ENCODE results near the gene CDC45. TPM values are rescaled to one million over a fixed set of nuclear protein-coding genes. Genes with fewer than 3 reads are reported as not detected.

CDC45 gene
- total and polyA plus RNA-seq, 2 of the 13 experiments (the other 11 are each of a cell fraction or from before 2014, with no cell fraction given): 14.4 to 36.3 TPM

DNA sequence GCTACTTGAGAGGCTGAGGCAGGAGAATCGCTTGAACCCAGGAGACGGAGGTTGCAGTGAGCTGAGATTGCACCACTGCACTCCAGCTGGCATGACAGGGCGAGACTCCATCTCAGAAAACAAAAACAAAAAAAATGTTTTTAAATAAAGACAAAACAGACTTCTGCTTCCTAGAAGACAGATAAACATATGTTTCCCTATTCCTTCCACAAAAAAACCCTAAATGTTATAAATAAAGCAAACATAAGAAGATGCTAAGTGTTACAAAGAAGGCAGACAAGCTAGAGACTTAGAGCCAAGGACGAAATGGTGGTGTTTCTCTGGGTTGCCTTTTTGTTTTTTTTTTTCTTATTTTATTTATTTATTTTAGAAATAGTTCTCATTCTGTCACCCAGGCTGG, 50.1 kb downstream of the CDC45 start:
- FAIRE-seq: no peak

DNA sequence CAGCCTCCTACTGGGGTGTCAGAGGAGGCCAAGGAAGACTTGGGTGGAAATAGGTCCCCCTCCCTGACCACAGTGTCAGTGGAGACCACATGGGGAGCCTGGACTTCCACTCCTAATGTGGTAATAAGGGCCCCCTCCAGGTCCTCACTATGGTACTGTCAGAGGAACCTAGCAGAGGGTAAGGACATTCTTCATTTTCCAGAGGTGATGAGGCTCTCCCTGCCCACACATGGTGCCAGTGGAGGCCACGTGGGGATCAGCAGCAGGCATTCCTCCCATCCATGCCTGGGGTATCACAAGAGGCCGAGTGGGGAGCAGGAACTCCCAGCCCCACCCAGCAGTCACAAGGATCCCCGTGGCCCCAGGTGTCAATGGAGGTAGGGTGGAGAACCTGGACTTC, 51.0 kb downstream of the CDC45 start:
- Histone ChIP-seq H3K9me3 (ENCODE audit: low read length) (no peaks in the 10 kb centered on the region), H3K4me3 (replicated peaks in 1 of 3; ENCODE audit: insufficient read depth in 1 of 3, low read depth in 2 of 3, low read length in 3 of 3) (no peak overlapping the region), H2AFZ (ENCODE audit: low read length) (no peak overlapping the region), H3K79me2 (ENCODE audit: insufficient read depth, low read length) (no peaks in the 10 kb centered on the region), H3K36me3 (replicated peaks in 1 of 2; ENCODE audit: control insufficient read depth in 1 of 2, insufficient read depth in 2 of 2, low read length in 2 of 2) (no peaks in the 10 kb centered on the region), H3K9ac (ENCODE audit: insufficient read depth, low read depth, low read length) (no peak overlapping the region), H3K4me1 (ENCODE audit: insufficient read depth, low read length) (no peaks in the 10 kb centered on the region), H3K27me3 (ENCODE audit: control insufficient read depth in 1 of 2, insufficient read depth in 2 of 2, low read length in 2 of 2) (peaks cover 0 to 22% of the 10 kb centered on the region in 2 experiments; a peak in 1 of 5 replicates), H4K20me1 (ENCODE audit: insufficient read depth, low read length) (no peaks in the 10 kb centered on the region), H3K4me2 (ENCODE audit: low read depth, low read length) (no peak overlapping the region), H3K27ac (ENCODE audit: extremely low read length, insufficient read depth, low read length) (no peak overlapping the region)
- ATAC-seq: no peak
- no peak for FAIRE-seq
- intact Hi-C loops (cut with micrococcal nuclease; ENCODE audit: unreplicated experiment): no loop called here
- ChIA-PET POLR2A (no interaction called here), CTCF (ENCODE audit: low intra/inter-chr PET ratio, low total read pairs) (no interaction called here)
- in situ Hi-C loops (cut with HindIII; ENCODE audit: extremely low pct_ligation_motif_present, low pct_unique_long_range_greater_than_20kb): no loop called here
- BruUV-seq (replicated peaks): no TSS peak
- DNase-seq (ENCODE audit: low spot score): no peak
- TF ChIP-seq TFDP2 (CRISPR knock-in tag; IDR thresholded peaks at IDR 0.05) (no peak), CBX2 (IDR thresholded peaks at IDR 0.05; ENCODE audit: low read depth, low read length) (no peak), CBX2 (CRISPR knock-in tag; IDR thresholded peaks at IDR 0.05; ENCODE audit: low read depth) (no peak), ZNF282 (IDR thresholded peaks at IDR 0.05; ENCODE audit: partially characterized antibody) (no peak)
- TF ChIP-seq, protein P1, sequence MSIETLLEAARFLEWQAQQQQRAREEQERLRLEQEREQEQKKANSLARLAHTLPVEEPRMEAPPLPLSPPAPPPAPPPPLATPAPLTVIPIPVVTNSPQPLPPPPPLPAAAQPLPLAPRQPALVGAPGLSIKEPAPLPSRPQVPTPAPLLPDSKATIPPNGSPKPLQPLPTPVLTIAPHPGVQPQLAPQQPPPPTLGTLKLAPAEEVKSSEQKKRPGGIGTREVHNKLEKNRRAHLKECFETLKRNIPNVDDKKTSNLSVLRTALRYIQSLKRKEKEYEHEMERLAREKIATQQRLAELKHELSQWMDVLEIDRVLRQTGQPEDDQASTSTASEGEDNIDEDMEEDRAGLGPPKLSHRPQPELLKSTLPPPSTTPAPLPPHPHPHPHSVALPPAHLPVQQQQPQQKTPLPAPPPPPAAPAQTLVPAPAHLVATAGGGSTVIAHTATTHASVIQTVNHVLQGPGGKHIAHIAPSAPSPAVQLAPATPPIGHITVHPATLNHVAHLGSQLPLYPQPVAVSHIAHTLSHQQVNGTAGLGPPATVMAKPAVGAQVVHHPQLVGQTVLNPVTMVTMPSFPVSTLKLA (IDR thresholded peaks at IDR 0.05): peak; percentile 90
- WGBS (ENCODE audit: low lambda C conversion rate): 0% methylated on average over 1 of the region's 3 CpGs

More for the DNA sequence above, 50.1 kb downstream of the CDC45 start:
- ChIA-PET POLR2A (no interaction called here), CTCF (ENCODE audit: low intra/inter-chr PET ratio, low total read pairs) (no interaction called here)
- ATAC-seq (no peak), DNase-seq (ENCODE audit: low spot score) (no peak)
- no peak overlapping the region for H3K27ac ChIP-seq (ENCODE audit: extremely low read length, insufficient read depth, low read length)
- no peaks in the 10 kb centered on the region for H3K36me3 ChIP-seq (replicated peaks in 1 of 2; ENCODE audit: control insufficient read depth in 1 of 2, insufficient read depth in 2 of 2, low read length in 2 of 2)
- no peak overlapping the region for H3K4me3 ChIP-seq (replicated peaks in 1 of 3; ENCODE audit: insufficient read depth in 1 of 3, low read depth in 2 of 3, low read length in 3 of 3)
- TF ChIP-seq, protein P2, sequence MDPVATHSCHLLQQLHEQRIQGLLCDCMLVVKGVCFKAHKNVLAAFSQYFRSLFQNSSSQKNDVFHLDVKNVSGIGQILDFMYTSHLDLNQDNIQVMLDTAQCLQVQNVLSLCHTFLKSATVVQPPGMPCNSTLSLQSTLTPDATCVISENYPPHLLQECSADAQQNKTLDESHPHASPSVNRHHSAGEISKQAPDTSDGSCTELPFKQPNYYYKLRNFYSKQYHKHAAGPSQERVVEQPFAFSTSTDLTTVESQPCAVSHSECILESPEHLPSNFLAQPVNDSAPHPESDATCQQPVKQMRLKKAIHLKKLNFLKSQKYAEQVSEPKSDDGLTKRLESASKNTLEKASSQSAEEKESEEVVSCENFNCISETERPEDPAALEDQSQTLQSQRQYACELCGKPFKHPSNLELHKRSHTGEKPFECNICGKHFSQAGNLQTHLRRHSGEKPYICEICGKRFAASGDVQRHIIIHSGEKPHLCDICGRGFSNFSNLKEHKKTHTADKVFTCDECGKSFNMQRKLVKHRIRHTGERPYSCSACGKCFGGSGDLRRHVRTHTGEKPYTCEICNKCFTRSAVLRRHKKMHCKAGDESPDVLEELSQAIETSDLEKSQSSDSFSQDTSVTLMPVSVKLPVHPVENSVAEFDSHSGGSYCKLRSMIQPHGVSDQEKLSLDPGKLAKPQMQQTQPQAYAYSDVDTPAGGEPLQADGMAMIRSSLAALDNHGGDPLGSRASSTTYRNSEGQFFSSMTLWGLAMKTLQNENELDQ (CRISPR knock-in tag; IDR thresholded peaks at IDR 0.05; ENCODE audit: borderline replicate concordance): no peak
- no peak for TF ChIP-seq ZNF781 (CRISPR knock-in tag; IDR thresholded peaks at IDR 0.05; ENCODE audit: borderline replicate concordance, not compliant biosample characterization)
- TF ChIP-seq SP5 (CRISPR knock-in tag; IDR thresholded peaks at IDR 0.05; ENCODE audit: borderline replicate concordance, low read depth): no peak
- peaks cover 0 to 22% of the 10 kb centered on the region in 2 experiments; a peak in 1 of 5 replicates for H3K27me3 ChIP-seq (ENCODE audit: control insufficient read depth in 1 of 2, insufficient read depth in 2 of 2, low read length in 2 of 2)
- H3K4me1 ChIP-seq (ENCODE audit: insufficient read depth, low read length): no peaks in the 10 kb centered on the region
- no peak overlapping the region for H3K4me2 ChIP-seq (ENCODE audit: low read depth, low read length)
- H4K20me1 ChIP-seq (ENCODE audit: insufficient read depth, low read length): no peaks in the 10 kb centered on the region
- no TSS peak for BruUV-seq (replicated peaks)
- intact Hi-C loops (cut with micrococcal nuclease; ENCODE audit: unreplicated experiment) (no loop called here), in situ Hi-C loops (cut with HindIII; ENCODE audit: extremely low pct_ligation_motif_present, low pct_unique_long_range_greater_than_20kb) (no loop called here)
- H3K79me2 ChIP-seq (ENCODE audit: insufficient read depth, low read length): no peaks in the 10 kb centered on the region
- no peaks in the 10 kb centered on the region for H3K9me3 ChIP-seq (ENCODE audit: low read length)
- H3K9ac ChIP-seq (ENCODE audit: insufficient read depth, low read depth, low read length): no peak overlapping the region
- 59% methylated on average over 4 of the region's 4 CpGs for WGBS (ENCODE audit: low lambda C conversion rate)
- H2AFZ ChIP-seq (ENCODE audit: low read length): no peak overlapping the region

All from HepG2 (cell line).